SH-SY5Y (cell line): ENCODE measurements around the gene SGCA.

Source experiments
- GATA2 ChIP-seq: IDR thresholded peaks from 2 replicates; pipeline ENCODE4 v1.6.1; 2011; ENCODE audit warnings: mild to moderate bottlenecking, low read depth, low read length
- GATA3 ChIP-seq: IDR thresholded peaks from 2 replicates; pipeline ENCODE4 v1.6.1; 2011; ENCODE audit warnings: low read depth, mild to moderate bottlenecking, low read length, moderate library complexity

DNA sequence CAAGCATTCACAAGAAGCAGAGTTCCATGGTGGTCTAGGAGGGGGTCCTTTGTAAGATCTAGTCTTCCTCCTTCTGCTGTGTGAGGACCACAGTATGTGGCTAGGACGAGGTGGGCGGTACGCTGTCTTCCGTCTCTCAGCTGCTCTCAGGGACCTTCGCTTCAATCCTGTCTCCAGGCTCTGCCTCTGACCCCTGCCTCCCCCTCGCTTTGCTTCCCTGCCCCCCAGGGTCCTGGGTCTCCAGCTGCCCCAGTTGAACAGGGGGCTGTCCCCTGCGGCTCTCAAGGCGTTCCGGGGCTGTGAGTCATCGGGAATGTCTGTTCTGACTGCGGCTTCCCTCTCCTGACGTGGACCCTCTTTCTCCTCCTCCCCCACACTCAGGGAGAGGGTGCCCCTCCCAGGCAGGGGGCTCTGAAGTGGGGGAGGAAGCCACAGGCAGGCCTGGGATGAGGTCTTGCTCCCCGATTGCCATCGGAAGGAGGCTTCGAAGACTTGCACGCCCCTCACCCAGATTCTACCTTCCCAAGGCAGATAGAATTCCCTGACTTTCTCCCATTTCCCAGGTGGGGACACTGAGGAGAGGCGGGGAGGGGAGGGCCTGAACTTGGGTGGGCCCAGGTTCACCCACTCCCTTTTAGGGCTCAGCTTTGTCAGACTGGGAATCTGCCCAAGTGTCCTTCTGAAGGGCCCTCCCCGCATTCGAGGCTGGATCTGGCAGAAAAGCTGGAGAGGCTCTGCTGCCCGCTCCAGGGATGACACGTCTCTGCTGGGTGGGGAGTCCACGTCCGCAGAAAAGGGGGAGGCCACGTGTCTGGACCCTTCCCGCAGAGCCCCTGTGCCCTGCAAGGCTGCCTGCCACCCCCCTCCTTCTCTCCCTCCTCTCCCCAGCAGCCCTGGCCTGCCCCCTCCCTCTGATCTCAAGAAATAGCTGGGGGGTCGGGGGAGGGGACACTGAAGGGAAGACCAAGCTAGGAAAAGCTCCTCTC, 44.7 kb downstream of the SGCA start:
- TF ChIP-seq GATA2 (no peak), GATA3 (no peak)
